Measurements from ENCODE around the gene ARID3A. TPM values are rescaled to one million over a fixed set of nuclear protein-coding genes. Genes with fewer than 3 reads are reported as not detected.

ARID3A gene
- total RNA-seq, 1 experiment from 2014 or later, result 116 TPM

DNA sequence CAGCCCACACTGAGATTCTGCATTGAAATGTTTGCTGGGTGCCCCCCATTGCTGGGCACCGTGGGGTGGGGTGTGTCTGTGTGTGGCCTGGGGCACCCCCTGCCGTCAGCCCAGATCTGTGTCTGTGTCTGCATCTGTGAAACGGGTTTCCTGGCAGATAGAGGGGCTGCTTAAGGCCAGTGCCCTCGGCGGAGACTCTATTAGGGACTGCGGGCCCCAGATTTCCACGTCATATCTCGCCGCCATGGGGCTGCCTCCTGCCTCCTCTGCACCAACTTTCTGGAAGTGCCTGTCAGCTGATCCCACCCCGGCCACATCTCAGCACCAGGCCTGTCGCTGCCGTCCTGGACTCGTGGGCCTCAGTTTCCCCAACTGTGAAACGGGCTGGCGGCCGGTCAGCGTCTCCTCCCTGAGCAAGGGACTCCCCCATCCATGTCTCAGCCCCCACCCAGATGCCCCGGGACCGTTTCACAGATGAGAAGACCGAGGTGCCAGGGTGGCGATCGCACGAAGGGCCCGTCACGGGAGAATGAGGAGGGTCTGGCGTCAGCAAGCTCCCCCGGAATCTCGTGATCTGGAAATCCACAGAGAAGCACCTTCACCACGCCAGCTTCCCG, 21.4 kb downstream of the ARID3A start:
- ChIA-PET POLR2A (interaction anchor here (0.7 kb wide), 1 partner anchor 29 kb away, joined by 3 read pairs; no protein-coding TSS in a partner anchor), CTCF (interaction anchor here (0.9 to 1.0 kb wide), 2 partner anchors 9 to 13 kb away, joined by 3 to 4 read pairs; no protein-coding TSS in a partner anchor)
- ATAC-seq (no peak), DNase-seq (ENCODE audit: low spot score) (no peak)
- Mint-ChIP-seq H3K36me3 (peaks cover 12% of the 10 kb centered on the region), H3K4me1 (no peaks in the 10 kb centered on the region), H3K4me3 (no peak overlapping the region), H3K9me3 (no peaks in the 10 kb centered on the region), H3K27ac (no peak overlapping the region), H3K27me3 (ENCODE audit: low read depth) (no peaks in the 10 kb centered on the region)
- no peak for TF ChIP-seq SP1 (CRISPR knock-in tag; conservative IDR thresholded peaks at IDR 0.05)
- no peak for TF ChIP-seq CTCF (IDR thresholded peaks at IDR 0.05)
- no peak for TF ChIP-seq TEAD1 (CRISPR knock-in tag; IDR thresholded peaks at IDR 0.05)
- no peak for TF ChIP-seq SMAD4 (CRISPR knock-in tag; IDR thresholded peaks at IDR 0.05)
- no peak for TF ChIP-seq IRF1 (CRISPR knock-in tag; IDR thresholded peaks at IDR 0.05)
- TF ChIP-seq, protein P1, sequence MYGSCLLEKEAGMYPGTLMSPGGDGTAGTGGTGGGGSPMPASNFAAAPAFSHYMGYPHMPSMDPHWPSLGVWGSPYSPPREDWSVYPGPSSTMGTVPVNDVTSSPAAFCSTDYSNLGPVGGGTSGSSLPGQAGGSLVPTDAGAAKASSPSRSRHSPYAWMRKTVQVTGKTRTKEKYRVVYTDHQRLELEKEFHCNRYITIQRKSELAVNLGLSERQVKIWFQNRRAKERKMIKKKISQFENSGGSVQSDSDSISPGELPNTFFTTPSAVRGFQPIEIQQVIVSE (CRISPR knock-in tag; IDR thresholded peaks at IDR 0.05; ENCODE audit: borderline replicate concordance), result no peak
- TF ChIP-seq, protein P2, sequence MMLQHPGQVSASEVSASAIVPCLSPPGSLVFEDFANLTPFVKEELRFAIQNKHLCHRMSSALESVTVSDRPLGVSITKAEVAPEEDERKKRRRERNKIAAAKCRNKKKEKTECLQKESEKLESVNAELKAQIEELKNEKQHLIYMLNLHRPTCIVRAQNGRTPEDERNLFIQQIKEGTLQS (CRISPR knock-in tag; conservative IDR thresholded peaks at IDR 0.05), result no peak
- TF ChIP-seq, protein P3, sequence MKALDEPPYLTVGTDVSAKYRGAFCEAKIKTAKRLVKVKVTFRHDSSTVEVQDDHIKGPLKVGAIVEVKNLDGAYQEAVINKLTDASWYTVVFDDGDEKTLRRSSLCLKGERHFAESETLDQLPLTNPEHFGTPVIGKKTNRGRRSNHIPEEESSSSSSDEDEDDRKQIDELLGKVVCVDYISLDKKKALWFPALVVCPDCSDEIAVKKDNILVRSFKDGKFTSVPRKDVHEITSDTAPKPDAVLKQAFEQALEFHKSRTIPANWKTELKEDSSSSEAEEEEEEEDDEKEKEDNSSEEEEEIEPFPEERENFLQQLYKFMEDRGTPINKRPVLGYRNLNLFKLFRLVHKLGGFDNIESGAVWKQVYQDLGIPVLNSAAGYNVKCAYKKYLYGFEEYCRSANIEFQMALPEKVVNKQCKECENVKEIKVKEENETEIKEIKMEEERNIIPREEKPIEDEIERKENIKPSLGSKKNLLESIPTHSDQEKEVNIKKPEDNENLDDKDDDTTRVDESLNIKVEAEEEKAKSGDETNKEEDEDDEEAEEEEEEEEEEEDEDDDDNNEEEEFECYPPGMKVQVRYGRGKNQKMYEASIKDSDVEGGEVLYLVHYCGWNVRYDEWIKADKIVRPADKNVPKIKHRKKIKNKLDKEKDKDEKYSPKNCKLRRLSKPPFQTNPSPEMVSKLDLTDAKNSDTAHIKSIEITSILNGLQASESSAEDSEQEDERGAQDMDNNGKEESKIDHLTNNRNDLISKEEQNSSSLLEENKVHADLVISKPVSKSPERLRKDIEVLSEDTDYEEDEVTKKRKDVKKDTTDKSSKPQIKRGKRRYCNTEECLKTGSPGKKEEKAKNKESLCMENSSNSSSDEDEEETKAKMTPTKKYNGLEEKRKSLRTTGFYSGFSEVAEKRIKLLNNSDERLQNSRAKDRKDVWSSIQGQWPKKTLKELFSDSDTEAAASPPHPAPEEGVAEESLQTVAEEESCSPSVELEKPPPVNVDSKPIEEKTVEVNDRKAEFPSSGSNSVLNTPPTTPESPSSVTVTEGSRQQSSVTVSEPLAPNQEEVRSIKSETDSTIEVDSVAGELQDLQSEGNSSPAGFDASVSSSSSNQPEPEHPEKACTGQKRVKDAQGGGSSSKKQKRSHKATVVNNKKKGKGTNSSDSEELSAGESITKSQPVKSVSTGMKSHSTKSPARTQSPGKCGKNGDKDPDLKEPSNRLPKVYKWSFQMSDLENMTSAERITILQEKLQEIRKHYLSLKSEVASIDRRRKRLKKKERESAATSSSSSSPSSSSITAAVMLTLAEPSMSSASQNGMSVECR (CRISPR knock-in tag; IDR thresholded peaks at IDR 0.05; ENCODE audit: borderline replicate concordance), result no peak
- TF ChIP-seq FOXJ3 (CRISPR knock-in tag; IDR thresholded peaks at IDR 0.05; ENCODE audit: borderline replicate concordance), result no peak
- TF ChIP-seq ZBTB21 (CRISPR knock-in tag; IDR thresholded peaks at IDR 0.05; ENCODE audit: borderline replicate concordance), result no peak
- TF ChIP-seq, protein P4, sequence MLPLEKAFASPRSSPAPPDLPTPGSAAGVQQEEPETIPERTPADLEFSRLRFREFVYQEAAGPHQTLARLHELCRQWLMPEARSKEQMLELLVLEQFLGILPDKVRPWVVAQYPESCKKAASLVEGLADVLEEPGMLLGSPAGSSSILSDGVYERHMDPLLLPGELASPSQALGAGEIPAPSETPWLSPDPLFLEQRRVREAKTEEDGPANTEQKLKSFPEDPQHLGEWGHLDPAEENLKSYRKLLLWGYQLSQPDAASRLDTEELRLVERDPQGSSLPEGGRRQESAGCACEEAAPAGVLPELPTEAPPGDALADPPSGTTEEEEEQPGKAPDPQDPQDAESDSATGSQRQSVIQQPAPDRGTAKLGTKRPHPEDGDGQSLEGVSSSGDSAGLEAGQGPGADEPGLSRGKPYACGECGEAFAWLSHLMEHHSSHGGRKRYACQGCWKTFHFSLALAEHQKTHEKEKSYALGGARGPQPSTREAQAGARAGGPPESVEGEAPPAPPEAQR (CRISPR knock-in tag; IDR thresholded peaks at IDR 0.05), result no peak
- TF ChIP-seq, protein P5, sequence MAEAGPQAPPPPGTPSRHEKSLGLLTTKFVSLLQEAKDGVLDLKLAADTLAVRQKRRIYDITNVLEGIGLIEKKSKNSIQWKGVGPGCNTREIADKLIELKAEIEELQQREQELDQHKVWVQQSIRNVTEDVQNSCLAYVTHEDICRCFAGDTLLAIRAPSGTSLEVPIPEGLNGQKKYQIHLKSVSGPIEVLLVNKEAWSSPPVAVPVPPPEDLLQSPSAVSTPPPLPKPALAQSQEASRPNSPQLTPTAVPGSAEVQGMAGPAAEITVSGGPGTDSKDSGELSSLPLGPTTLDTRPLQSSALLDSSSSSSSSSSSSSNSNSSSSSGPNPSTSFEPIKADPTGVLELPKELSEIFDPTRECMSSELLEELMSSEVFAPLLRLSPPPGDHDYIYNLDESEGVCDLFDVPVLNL (CRISPR knock-in tag; IDR thresholded peaks at IDR 0.05; ENCODE audit: borderline replicate concordance, low read depth), result no peak
- TF ChIP-seq ZNF219 (CRISPR knock-in tag; IDR thresholded peaks at IDR 0.05; ENCODE audit: borderline replicate concordance), result no peak
- no peak for TF ChIP-seq NR1H2 (CRISPR knock-in tag; IDR thresholded peaks at IDR 0.05)
- TF ChIP-seq ATF1 (CRISPR knock-in tag; IDR thresholded peaks at IDR 0.05), result no peak
- no peak for TF ChIP-seq FOXP4 (CRISPR knock-in tag; IDR thresholded peaks at IDR 0.05)
- TF ChIP-seq NFATC4 (CRISPR knock-in tag; IDR thresholded peaks at IDR 0.05), result no peak

All from WTC11 (cell line).